ENCODE results near the gene CCT8L2. TPM values are rescaled to one million over a fixed set of nuclear protein-coding genes. Genes with fewer than 3 reads are reported as not detected.
"Not testable (repeated sequence)": the region's sequence is repeated elsewhere in the genome, so short reads cannot be mapped to it uniquely, and the experiment has no call there.

The CCT8L2 gene
- total RNA-seq, 2 experiments from 2014 or later, result not detected

DNA sequence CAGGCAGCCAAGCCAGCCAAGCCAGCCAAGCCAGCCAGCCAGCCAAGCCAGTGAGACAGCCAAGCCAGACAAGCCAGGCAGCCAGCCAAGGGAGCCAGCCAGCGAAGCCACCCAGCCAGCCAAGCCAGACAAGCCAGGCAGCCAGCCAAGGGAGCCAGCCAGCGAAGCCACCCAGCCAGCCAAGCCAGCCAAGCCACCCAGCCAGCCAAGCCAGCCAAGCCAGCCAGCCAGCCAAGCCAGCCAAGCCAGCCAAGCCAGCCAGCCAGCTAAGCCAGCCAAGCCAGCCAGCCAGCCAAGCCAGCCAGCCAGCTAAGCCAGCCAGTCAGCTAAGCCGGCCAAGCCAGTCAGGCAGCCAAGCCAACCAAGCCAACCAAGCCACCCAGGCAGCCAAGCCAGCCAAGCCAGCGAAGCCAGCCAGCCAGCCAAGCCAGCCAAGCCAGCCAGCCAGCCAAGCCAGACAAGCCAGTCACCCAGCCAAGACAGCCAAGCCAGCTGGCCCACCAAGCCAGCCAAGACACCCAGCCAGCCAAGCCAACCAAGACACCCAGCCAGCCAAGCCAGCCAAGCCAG lies 34.1 kb downstream of the CCT8L2 start:
- H3K36me3 Mint-ChIP-seq; H3K4me3 Mint-ChIP-seq; H3K9me3 Mint-ChIP-seq (ENCODE audit: low read depth); CTCF ChIA-PET; H3K27me3 Mint-ChIP-seq; H3K4me1 Mint-ChIP-seq; ATAC-seq; H3K27ac Mint-ChIP-seq; DNase-seq: not testable (repeated sequence)

GRCh38 chr22:16557511-16557910 lies 35.1 kb downstream of the CCT8L2 start:
- H3K9me3 Mint-ChIP-seq (ENCODE audit: low read depth); H3K4me3 Mint-ChIP-seq; CTCF ChIA-PET; ATAC-seq; H3K36me3 Mint-ChIP-seq; DNase-seq; H3K4me1 Mint-ChIP-seq; H3K27me3 Mint-ChIP-seq; H3K27ac Mint-ChIP-seq: not testable (repeated sequence)

DNA sequence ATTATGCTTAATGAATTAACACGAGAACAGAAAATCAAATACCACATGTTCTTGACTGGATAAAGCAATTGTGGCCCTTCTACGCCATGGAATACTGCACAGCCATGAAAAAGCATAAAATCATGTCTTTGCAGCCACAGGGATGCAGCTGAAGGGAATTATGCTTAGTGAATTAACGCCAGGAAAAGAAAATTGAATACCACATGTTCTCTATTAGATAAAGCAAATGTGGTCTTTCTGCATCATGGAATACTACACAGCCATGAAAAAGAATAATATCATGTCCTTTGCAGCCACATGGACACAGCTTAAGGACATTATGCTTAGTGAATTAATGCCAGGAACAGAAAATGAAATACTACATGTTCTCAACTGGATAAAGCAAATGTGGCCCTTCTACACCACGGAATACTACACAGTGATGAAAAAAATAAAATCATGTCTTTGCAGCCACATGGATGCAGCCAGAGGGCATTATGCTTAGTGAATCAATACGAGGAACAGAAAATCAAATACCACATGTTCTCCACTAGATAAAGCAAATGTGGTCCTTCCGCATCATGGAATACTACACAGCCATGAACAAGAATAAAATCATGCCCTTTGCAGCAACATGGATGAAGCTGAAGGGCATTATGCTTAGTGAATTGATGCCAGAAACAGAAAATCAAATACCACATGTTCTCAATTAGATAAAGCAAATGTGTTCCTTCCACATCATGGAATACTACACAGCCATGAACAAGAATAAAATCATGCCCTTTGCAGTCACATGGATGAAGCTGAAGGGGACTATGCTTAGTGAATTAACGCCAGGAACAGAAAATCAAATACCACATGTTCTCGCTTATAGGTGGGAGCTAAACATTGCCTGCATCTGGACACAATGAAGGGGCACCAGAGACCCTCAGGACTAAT lies 37.3 kb downstream of the CCT8L2 start:
- DNase-seq; H3K4me3 Mint-ChIP-seq; H3K27me3 Mint-ChIP-seq; ATAC-seq; H3K4me1 Mint-ChIP-seq; CTCF ChIA-PET; H3K27ac Mint-ChIP-seq; H3K9me3 Mint-ChIP-seq (ENCODE audit: low read depth); H3K36me3 Mint-ChIP-seq: not testable (repeated sequence)

GRCh38 chr22:16543310-16543709 lies 49.3 kb downstream of the CCT8L2 start:
- H3K36me3 Mint-ChIP-seq; DNase-seq; H3K9me3 Mint-ChIP-seq (ENCODE audit: low read depth); H3K4me3 Mint-ChIP-seq; H3K27me3 Mint-ChIP-seq; ATAC-seq; H3K4me1 Mint-ChIP-seq; H3K27ac Mint-ChIP-seq; CTCF ChIA-PET: not testable (repeated sequence)

Other genes starting within 250 kb of the CCT8L2 start
- under 1 TPM in 1 of 2 experiments, not detected in 1; 0.18 TPM for gene XKR3, start 232.6 kb upstream of the CCT8L2 start, total RNA-seq

All from activated CD8-positive, alpha-beta memory T cell treated with anti-CD3 and anti-CD28 coated beads, Interleukin-2, amount 10 ng/mL, durations not matched to agents 7 days and 5 days (primary cell).